CD4-positive, alpha-beta T cell treated with Interleukin-4 for 1 hour (primary cell): Measurements from ENCODE around the gene ZNF529.

Experiments
- DNase-seq, 2 donors: peaks; one replicate each; pipeline ENCODE4 v3.0.0-alpha.2; 2020 to 2022

ZNF529 gene

GRCh38 chr19:36508325-36508724 lies 64.8 kb downstream of the ZNF529 start:
- no peak for DNase-seq

DNA sequence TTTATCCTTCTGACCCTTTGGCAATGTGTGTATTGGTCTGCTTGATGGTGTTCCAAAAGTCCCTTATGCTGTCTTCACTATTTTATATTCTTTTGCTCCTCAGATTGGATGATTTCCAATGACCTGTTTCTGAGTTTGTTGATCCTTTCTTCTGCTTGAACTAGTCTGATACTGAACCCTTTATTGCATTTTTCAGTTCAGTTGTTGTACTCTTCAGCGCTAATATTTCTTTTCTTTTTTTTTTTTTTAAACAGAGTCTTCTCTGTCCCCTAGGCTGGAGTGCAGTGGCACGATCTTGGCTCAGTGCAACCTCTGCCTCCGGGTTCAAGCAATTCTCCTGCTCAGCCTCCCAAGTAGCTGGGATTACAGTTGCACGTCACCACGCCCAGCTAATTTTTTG lies 71.1 kb downstream of the ZNF529 start:
- no peak for DNase-seq

GRCh38 chr19:36497001-36497400 lies 76.1 kb downstream of the ZNF529 start:
- DNase-seq, result no peak
